PFSK-1 (cell line): ENCODE results near the gene RNASE9.

ENCODE experiments used
- POLR2AphosphoS5 ChIP-seq: IDR thresholded peaks from 2 replicates; pipeline ENCODE4 v1.6.1; 2012; ENCODE audit warnings: low read depth, mild to moderate bottlenecking, control low read depth, low read length, moderate library complexity
- SIN3A ChIP-seq: IDR thresholded peaks from 2 replicates; pipeline ENCODE4 v1.6.1; 2012; ENCODE audit warnings: mild to moderate bottlenecking, low read length, moderate library complexity, borderline replicate concordance; ENCODE audit not compliant: insufficient read depth
- TF ChIP-seq, protein P1 (sequence below), 2 experiments: IDR thresholded peaks; 2 replicates each; pipeline versions ENCODE4 v1.6.1 to v1.8.0; 2011 to 2012; ENCODE audit warnings: low read depth in 2 of 2, low read length in 2 of 2, control low read depth in 1 of 2, inconsistent platforms in 1 of 2, mild to moderate bottlenecking in 1 of 2, moderate library complexity in 1 of 2; ENCODE audit not compliant: insufficient read depth in 1 of 2

DNA sequence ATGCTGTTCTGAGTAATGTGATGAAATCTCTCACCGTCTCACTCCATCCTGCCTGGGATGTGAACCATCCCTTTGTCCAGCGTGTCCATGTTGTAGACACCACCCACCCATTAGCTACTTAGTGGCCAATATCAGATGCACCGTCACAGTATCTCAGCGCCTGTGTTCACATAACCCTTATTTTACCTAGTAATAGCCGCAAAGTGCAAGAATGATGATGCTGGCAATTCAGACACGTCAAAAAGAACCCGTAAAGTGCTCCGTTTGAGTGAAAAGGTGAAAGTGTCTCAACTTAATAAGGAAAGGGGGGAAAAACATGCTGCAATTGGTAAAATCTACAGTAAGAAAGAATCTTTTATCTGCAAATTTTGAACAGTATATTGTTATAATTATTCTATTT is 52.5 kb downstream of the RNASE9 start:
- no peak for TF ChIP-seq POLR2AphosphoS5
- no peak for TF ChIP-seq SIN3A
- TF ChIP-seq, protein P1, sequence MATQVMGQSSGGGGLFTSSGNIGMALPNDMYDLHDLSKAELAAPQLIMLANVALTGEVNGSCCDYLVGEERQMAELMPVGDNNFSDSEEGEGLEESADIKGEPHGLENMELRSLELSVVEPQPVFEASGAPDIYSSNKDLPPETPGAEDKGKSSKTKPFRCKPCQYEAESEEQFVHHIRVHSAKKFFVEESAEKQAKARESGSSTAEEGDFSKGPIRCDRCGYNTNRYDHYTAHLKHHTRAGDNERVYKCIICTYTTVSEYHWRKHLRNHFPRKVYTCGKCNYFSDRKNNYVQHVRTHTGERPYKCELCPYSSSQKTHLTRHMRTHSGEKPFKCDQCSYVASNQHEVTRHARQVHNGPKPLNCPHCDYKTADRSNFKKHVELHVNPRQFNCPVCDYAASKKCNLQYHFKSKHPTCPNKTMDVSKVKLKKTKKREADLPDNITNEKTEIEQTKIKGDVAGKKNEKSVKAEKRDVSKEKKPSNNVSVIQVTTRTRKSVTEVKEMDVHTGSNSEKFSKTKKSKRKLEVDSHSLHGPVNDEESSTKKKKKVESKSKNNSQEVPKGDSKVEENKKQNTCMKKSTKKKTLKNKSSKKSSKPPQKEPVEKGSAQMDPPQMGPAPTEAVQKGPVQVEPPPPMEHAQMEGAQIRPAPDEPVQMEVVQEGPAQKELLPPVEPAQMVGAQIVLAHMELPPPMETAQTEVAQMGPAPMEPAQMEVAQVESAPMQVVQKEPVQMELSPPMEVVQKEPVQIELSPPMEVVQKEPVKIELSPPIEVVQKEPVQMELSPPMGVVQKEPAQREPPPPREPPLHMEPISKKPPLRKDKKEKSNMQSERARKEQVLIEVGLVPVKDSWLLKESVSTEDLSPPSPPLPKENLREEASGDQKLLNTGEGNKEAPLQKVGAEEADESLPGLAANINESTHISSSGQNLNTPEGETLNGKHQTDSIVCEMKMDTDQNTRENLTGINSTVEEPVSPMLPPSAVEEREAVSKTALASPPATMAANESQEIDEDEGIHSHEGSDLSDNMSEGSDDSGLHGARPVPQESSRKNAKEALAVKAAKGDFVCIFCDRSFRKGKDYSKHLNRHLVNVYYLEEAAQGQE (IDR thresholded peaks at IDR 0.05; ENCODE audit: insufficient read depth in 1 of 2, low read depth in 2 of 2, low read length in 2 of 2) = no peak
